Kidney (tissue), 14 donors: Measurements from ENCODE around the gene ALAS1. TPM values are rescaled to one million over a fixed set of nuclear protein-coding genes. Genes with fewer than 3 reads are reported as not detected.
A peak's percentile ranks its signal among the peaks of the same experiment; 100 is the strongest.

ENCODE experiments used
- DNase-seq, 5 donors: peaks; one replicate each; pipeline ENCODE4 v3.0.0-alpha.2; 2013 to 2020
- FAIRE-seq: peaks from 2 replicates; lab custom pipeline; 2012; peaks lifted over from hg19 to GRCh38; lab: Jason Lieb, UNC
- H3K27ac ChIP-seq, 2 donors: one replicate each; pipeline ENCODE4 v1.7.0; 2013; ENCODE audit warnings: low read depth in 2 of 2, low read length in 2 of 2, inconsistent platforms in 1 of 2
- H3K27me3 ChIP-seq: one replicate; pipeline ENCODE4 v1.7.1; 2013; ENCODE audit warnings: low read length, inconsistent platforms; ENCODE audit not compliant: control insufficient read depth, insufficient read depth
- H3K36me3 ChIP-seq, 3 donors: one replicate each; pipeline versions ENCODE4 v1.7.0 to v1.7.1; 2013; ENCODE audit warnings: low read length in 3 of 3, control low read depth in 1 of 3, inconsistent platforms in 1 of 3; ENCODE audit not compliant: insufficient read depth in 3 of 3, control insufficient read depth in 2 of 3
- H3K4me1 ChIP-seq, 3 donors: one replicate each; pipeline versions ENCODE4 v1.7.0 to v1.7.1; 2013; ENCODE audit warnings: low read length in 3 of 3, inconsistent platforms in 1 of 3, low read depth in 1 of 3; ENCODE audit not compliant: control insufficient read depth in 2 of 3, insufficient read depth in 2 of 3
- H3K4me3 ChIP-seq, 3 donors: one replicate each; pipeline versions ENCODE4 v1.7.0 to v1.8.1; 2013; ENCODE audit warnings: low read length in 3 of 3, control low read depth in 1 of 3, inconsistent platforms in 1 of 3
- H3K9ac ChIP-seq, 3 donors: one replicate each; pipeline versions ENCODE4 v1.7.0 to v1.7.1; 2013; ENCODE audit warnings: low read length in 3 of 3, control low read depth in 1 of 3, inconsistent platforms in 1 of 3
- H3K9me3 ChIP-seq, 3 donors: one replicate each; pipeline versions ENCODE4 v1.7.0 to v1.7.1; 2013; ENCODE audit warnings: low read length in 3 of 3, control low read depth in 1 of 3, inconsistent platforms in 1 of 3; ENCODE audit not compliant: control insufficient read depth in 2 of 3, insufficient read depth in 1 of 3
- intact Hi-C: fragments of 100-400 bp; cut with DNase I; formaldehyde crosslinking; loops from one replicate; pipeline ENCODE4 v1.11.1; 2022
- polyA plus RNA-seq: library from polyadenylated mRNA; stranded (reverse); fragments of 350-450 nt; fragmentation: Illumina TruSeq; extraction: RNeasy Lipid Tissue Mini Kit (QIAGEN cat#74804); gene quantifications from one replicate; pipeline ENCODE4 v1.2.3, GENCODE V29; 2014; ENCODE audit warnings: low read depth, low replicate concordance; ENCODE audit not compliant: insufficient read depth
- total RNA-seq: library from RNA; stranded (reverse); fragmentation: NEBNext Ultra II Directional; extraction: Animal tissue kit (Norgen Biotek cat#: 25700); gene quantifications from one replicate; pipeline ENCODE4 v1.2.1, GENCODE V29; 2021
- TF ChIP-seq, protein P1 (sequence below): IDR thresholded peaks from 3 replicates; pipeline ENCODE4 v1.5.1; 2012; ENCODE audit warnings: mild to moderate bottlenecking, moderate library complexity, borderline replicate concordance; ENCODE audit not compliant: insufficient read depth; ENCODE audit errors: extremely low read depth
- donor health status: control.
- donor health status: control.
- donor health status: control.
- donor health status: control.
- donor health status: control.
- donor health status: DM: yes; HTN: yes; CAD: no.
- donor health status: Normal renal cell carcinoma (clear cell type).

Gene ALAS1
- total and polyA plus RNA-seq, 2 donors from 2014 or later = 42.8 to 77.2 TPM

- Histone ChIP-seq H3K9ac (peak overlapping the region; percentile 54 to 78 (median 73)), H3K9me3 (no peaks in the 10 kb centered on the region), H3K4me3 (peak overlapping the region; percentile 93 to 97 (median 96)), H3K4me1 (peaks cover 3 to 30% (median 13%) of the 10 kb centered on the region in 3 donors), H3K27me3 (no peaks in the 10 kb centered on the region), H3K27ac (peak overlapping the region; percentile 86 to 87), H3K36me3 (no peaks in the 10 kb centered on the region)
- intact Hi-C loops = no loop called here
- DNase-seq = peak in 2 of 5 donors; percentile 17 to 67
- FAIRE-seq = no peak
- TF ChIP-seq, protein P1, sequence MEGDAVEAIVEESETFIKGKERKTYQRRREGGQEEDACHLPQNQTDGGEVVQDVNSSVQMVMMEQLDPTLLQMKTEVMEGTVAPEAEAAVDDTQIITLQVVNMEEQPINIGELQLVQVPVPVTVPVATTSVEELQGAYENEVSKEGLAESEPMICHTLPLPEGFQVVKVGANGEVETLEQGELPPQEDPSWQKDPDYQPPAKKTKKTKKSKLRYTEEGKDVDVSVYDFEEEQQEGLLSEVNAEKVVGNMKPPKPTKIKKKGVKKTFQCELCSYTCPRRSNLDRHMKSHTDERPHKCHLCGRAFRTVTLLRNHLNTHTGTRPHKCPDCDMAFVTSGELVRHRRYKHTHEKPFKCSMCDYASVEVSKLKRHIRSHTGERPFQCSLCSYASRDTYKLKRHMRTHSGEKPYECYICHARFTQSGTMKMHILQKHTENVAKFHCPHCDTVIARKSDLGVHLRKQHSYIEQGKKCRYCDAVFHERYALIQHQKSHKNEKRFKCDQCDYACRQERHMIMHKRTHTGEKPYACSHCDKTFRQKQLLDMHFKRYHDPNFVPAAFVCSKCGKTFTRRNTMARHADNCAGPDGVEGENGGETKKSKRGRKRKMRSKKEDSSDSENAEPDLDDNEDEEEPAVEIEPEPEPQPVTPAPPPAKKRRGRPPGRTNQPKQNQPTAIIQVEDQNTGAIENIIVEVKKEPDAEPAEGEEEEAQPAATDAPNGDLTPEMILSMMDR = no peak
Measured at GRCh38 chr3:52238193-52238760, 40.3 kb downstream of the ALAS1 start.

- Histone ChIP-seq H3K27me3 (no peaks in the 10 kb centered on the region), H3K9ac (peak within 1 kb of the TSS; percentile 54 to 89 (median 78)), H3K4me3 (peak within 1 kb of the TSS; percentile 93 to 97 (median 96)), H3K4me1 (peaks cover 3 to 30% (median 13%) of the 10 kb centered on the region in 3 donors), H3K27ac (peak within 1 kb of the TSS; percentile 87 to 89), H3K9me3 (no peaks in the 10 kb centered on the region), H3K36me3 (no peaks in the 10 kb centered on the region)
- FAIRE-seq (no peak), DNase-seq (peak; percentile 83 to 94 (median 91))
- intact Hi-C loops = no loop called here
- TF ChIP-seq, protein P1 = peak; percentile 27
Measured at GRCh38 chr3:52238761-52239701, 41.1 kb downstream of the ALAS1 start, which contains the start of gene TWF2. Gene TWF2, minus strand, starts transcription at chr3:52239158. Its CDS starts 142 bp downstream, at chr3:52239016.

GRCh38 chr3:52240059-52240885, 42.3 kb downstream of the ALAS1 start:
- Histone ChIP-seq H3K27me3 (no peaks in the 10 kb centered on the region), H3K36me3 (no peaks in the 10 kb centered on the region), H3K27ac (no peak overlapping the region), H3K4me3 (peak overlapping the region in 2 of 3 donors; percentile 8 to 97), H3K4me1 (peaks cover 3 to 31% (median 13%) of the 10 kb centered on the region in 3 donors), H3K9me3 (no peaks in the 10 kb centered on the region), H3K9ac (no peak overlapping the region)
- DNase-seq (peak in 2 of 5 donors; percentile 30 to 55), FAIRE-seq (no peak)
- TF ChIP-seq, protein P1 = no peak
- intact Hi-C loops = no loop called here
